ENCODE measurements around the gene NXPH1.

The NXPH1 gene

GRCh38 chr7:8440670-8441069 is 7.3 kb downstream of the NXPH1 start:
- no peak overlapping the region for H3K9ac ChIP-seq (ENCODE audit: low read length)
- no peaks in the 10 kb centered on the region for H3K9me3 ChIP-seq (ENCODE audit: low read length)
- peaks cover 51 to 62% of the 10 kb centered on the region in 2 donors for H3K27me3 ChIP-seq (ENCODE audit: control insufficient read depth in 1 of 2, insufficient read depth in 2 of 2, low read length in 2 of 2)
- no peak overlapping the region for H3K4me3 ChIP-seq (ENCODE audit: low read depth in 1 of 2, low read length in 2 of 2)
- H3K27ac ChIP-seq (ENCODE audit: low read depth, low read length): no peak overlapping the region
- H3K36me3 ChIP-seq (ENCODE audit: insufficient read depth, low read length): no peaks in the 10 kb centered on the region
- no peaks in the 10 kb centered on the region for H3K4me1 ChIP-seq (ENCODE audit: insufficient read depth, low read length)

GRCh38 chr7:8441106-8441965 is 7.9 kb downstream of the NXPH1 start:
- Histone ChIP-seq H3K4me1 (ENCODE audit: insufficient read depth, low read length) (no peaks in the 10 kb centered on the region), H3K4me3 (ENCODE audit: low read depth in 1 of 2, low read length in 2 of 2) (no peak overlapping the region), H3K9ac (ENCODE audit: low read length) (no peak overlapping the region), H3K27ac (ENCODE audit: low read depth, low read length) (no peak overlapping the region), H3K36me3 (ENCODE audit: insufficient read depth, low read length) (no peaks in the 10 kb centered on the region), H3K27me3 (ENCODE audit: control insufficient read depth in 1 of 2, insufficient read depth in 2 of 2, low read length in 2 of 2) (peaks cover 45 to 56% of the 10 kb centered on the region in 2 donors), H3K9me3 (ENCODE audit: low read length) (no peaks in the 10 kb centered on the region)

- H3K36me3 ChIP-seq (ENCODE audit: insufficient read depth, low read length): no peaks in the 10 kb centered on the region
- H3K9me3 ChIP-seq (ENCODE audit: low read length): no peaks in the 10 kb centered on the region
- no peak overlapping the region for H3K4me3 ChIP-seq (ENCODE audit: low read depth in 1 of 2, low read length in 2 of 2)
- no peak overlapping the region for H3K9ac ChIP-seq (ENCODE audit: low read length)
- H3K27ac ChIP-seq (ENCODE audit: low read depth, low read length): no peak overlapping the region
- peaks cover 38 to 47% of the 10 kb centered on the region in 2 donors for H3K27me3 ChIP-seq (ENCODE audit: control insufficient read depth in 1 of 2, insufficient read depth in 2 of 2, low read length in 2 of 2)
- H3K4me1 ChIP-seq (ENCODE audit: insufficient read depth, low read length): no peaks in the 10 kb centered on the region
Observed at GRCh38 chr7:8442051-8442813, 8.8 kb downstream of the NXPH1 start.

GRCh38 chr7:8442814-8443304 is 9.4 kb downstream of the NXPH1 start:
- no peak overlapping the region for H3K9ac ChIP-seq (ENCODE audit: low read length)
- no peaks in the 10 kb centered on the region for H3K36me3 ChIP-seq (ENCODE audit: insufficient read depth, low read length)
- H3K27ac ChIP-seq (ENCODE audit: low read depth, low read length): no peak overlapping the region
- no peak overlapping the region for H3K4me3 ChIP-seq (ENCODE audit: low read depth in 1 of 2, low read length in 2 of 2)
- peaks cover 38 to 41% of the 10 kb centered on the region in 2 donors for H3K27me3 ChIP-seq (ENCODE audit: control insufficient read depth in 1 of 2, insufficient read depth in 2 of 2, low read length in 2 of 2)
- no peaks in the 10 kb centered on the region for H3K4me1 ChIP-seq (ENCODE audit: insufficient read depth, low read length)
- no peaks in the 10 kb centered on the region for H3K9me3 ChIP-seq (ENCODE audit: low read length)

GRCh38 chr7:8443576-8444467 is 10.4 kb downstream of the NXPH1 start:
- H3K27ac ChIP-seq (ENCODE audit: low read depth, low read length): no peak overlapping the region
- H3K36me3 ChIP-seq (ENCODE audit: insufficient read depth, low read length): no peaks in the 10 kb centered on the region
- no peak overlapping the region for H3K4me3 ChIP-seq (ENCODE audit: low read depth in 1 of 2, low read length in 2 of 2)
- no peak overlapping the region for H3K9ac ChIP-seq (ENCODE audit: low read length)
- no peaks in the 10 kb centered on the region for H3K4me1 ChIP-seq (ENCODE audit: insufficient read depth, low read length)
- H3K9me3 ChIP-seq (ENCODE audit: low read length): no peaks in the 10 kb centered on the region
- peaks cover 31 to 40% of the 10 kb centered on the region in 2 donors for H3K27me3 ChIP-seq (ENCODE audit: control insufficient read depth in 1 of 2, insufficient read depth in 2 of 2, low read length in 2 of 2)

GRCh38 chr7:8444468-8444769 is 11.0 kb downstream of the NXPH1 start:
- Histone ChIP-seq H3K27me3 (ENCODE audit: control insufficient read depth in 1 of 2, insufficient read depth in 2 of 2, low read length in 2 of 2) (peaks cover 31 to 40% of the 10 kb centered on the region in 2 donors), H3K9ac (ENCODE audit: low read length) (no peak overlapping the region), H3K27ac (ENCODE audit: low read depth, low read length) (no peak overlapping the region), H3K4me1 (ENCODE audit: insufficient read depth, low read length) (no peaks in the 10 kb centered on the region), H3K4me3 (ENCODE audit: low read depth in 1 of 2, low read length in 2 of 2) (no peak overlapping the region), H3K36me3 (ENCODE audit: insufficient read depth, low read length) (no peaks in the 10 kb centered on the region), H3K9me3 (ENCODE audit: low read length) (no peaks in the 10 kb centered on the region)

GRCh38 chr7:8453535-8453934 is 20.1 kb downstream of the NXPH1 start:
- H3K27ac ChIP-seq (ENCODE audit: low read depth, low read length): no peak overlapping the region
- H3K9me3 ChIP-seq (ENCODE audit: low read length): no peaks in the 10 kb centered on the region
- H3K4me1 ChIP-seq (ENCODE audit: insufficient read depth, low read length): no peaks in the 10 kb centered on the region
- no peaks in the 10 kb centered on the region for H3K27me3 ChIP-seq (ENCODE audit: control insufficient read depth in 1 of 2, insufficient read depth in 2 of 2, low read length in 2 of 2)
- no peak overlapping the region for H3K9ac ChIP-seq (ENCODE audit: low read length)
- H3K36me3 ChIP-seq (ENCODE audit: insufficient read depth, low read length): no peaks in the 10 kb centered on the region
- no peak overlapping the region for H3K4me3 ChIP-seq (ENCODE audit: low read depth in 1 of 2, low read length in 2 of 2)

- H3K4me3 ChIP-seq (ENCODE audit: low read depth in 1 of 2, low read length in 2 of 2): no peak overlapping the region
- H3K9ac ChIP-seq (ENCODE audit: low read length): no peak overlapping the region
- H3K27ac ChIP-seq (ENCODE audit: low read depth, low read length): no peak overlapping the region
- H3K4me1 ChIP-seq (ENCODE audit: insufficient read depth, low read length): no peaks in the 10 kb centered on the region
- no peaks in the 10 kb centered on the region for H3K27me3 ChIP-seq (ENCODE audit: control insufficient read depth in 1 of 2, insufficient read depth in 2 of 2, low read length in 2 of 2)
- H3K36me3 ChIP-seq (ENCODE audit: insufficient read depth, low read length): no peaks in the 10 kb centered on the region
- no peaks in the 10 kb centered on the region for H3K9me3 ChIP-seq (ENCODE audit: low read length)
Observed at GRCh38 chr7:8455426-8455825, 22.0 kb downstream of the NXPH1 start.

GRCh38 chr7:8462309-8462708 is 28.9 kb downstream of the NXPH1 start:
- Histone ChIP-seq H3K36me3 (ENCODE audit: insufficient read depth, low read length) (no peaks in the 10 kb centered on the region), H3K4me3 (ENCODE audit: low read depth in 1 of 2, low read length in 2 of 2) (no peak overlapping the region), H3K27ac (ENCODE audit: low read depth, low read length) (no peak overlapping the region)

GRCh38 chr7:8465338-8465737 is 31.9 kb downstream of the NXPH1 start:
- no peak overlapping the region for H3K4me3 ChIP-seq (ENCODE audit: low read depth in 1 of 2, low read length in 2 of 2)
- no peaks in the 10 kb centered on the region for H3K4me1 ChIP-seq (ENCODE audit: insufficient read depth, low read length)
- H3K9me3 ChIP-seq (ENCODE audit: low read length): no peaks in the 10 kb centered on the region
- no peak overlapping the region for H3K27ac ChIP-seq (ENCODE audit: low read depth, low read length)
- H3K36me3 ChIP-seq (ENCODE audit: insufficient read depth, low read length): no peaks in the 10 kb centered on the region
- H3K9ac ChIP-seq (ENCODE audit: low read length): no peak overlapping the region
- no peaks in the 10 kb centered on the region for H3K27me3 ChIP-seq (ENCODE audit: control insufficient read depth in 1 of 2, insufficient read depth in 2 of 2, low read length in 2 of 2)

More at GRCh38 chr7:8462309-8462708, 28.9 kb downstream of the NXPH1 start:
- no peak overlapping the region for H3K9ac ChIP-seq (ENCODE audit: low read length)
- no peaks in the 10 kb centered on the region for H3K9me3 ChIP-seq (ENCODE audit: low read length)
- no peaks in the 10 kb centered on the region for H3K4me1 ChIP-seq (ENCODE audit: insufficient read depth, low read length)
- H3K27me3 ChIP-seq (ENCODE audit: control insufficient read depth in 1 of 2, insufficient read depth in 2 of 2, low read length in 2 of 2): no peaks in the 10 kb centered on the region

- Histone ChIP-seq H3K27ac (ENCODE audit: low read depth, low read length) (no peak overlapping the region), H3K4me3 (ENCODE audit: low read depth in 1 of 2, low read length in 2 of 2) (no peak overlapping the region), H3K9ac (ENCODE audit: low read length) (no peak overlapping the region), H3K36me3 (ENCODE audit: insufficient read depth, low read length) (no peaks in the 10 kb centered on the region), H3K4me1 (ENCODE audit: insufficient read depth, low read length) (no peaks in the 10 kb centered on the region), H3K9me3 (ENCODE audit: low read length) (no peaks in the 10 kb centered on the region), H3K27me3 (ENCODE audit: control insufficient read depth in 1 of 2, insufficient read depth in 2 of 2, low read length in 2 of 2) (no peaks in the 10 kb centered on the region)
Observed at GRCh38 chr7:8480527-8480926, 47.1 kb downstream of the NXPH1 start.
